HepG2 (cell line): ENCODE measurements around the gene PLK3.

Experiments
- ARNTL ChIP-seq: sonication (generic); formaldehyde crosslinking; IDR thresholded peaks from 2 replicates; pipeline ENCODE4 v1.4.0; 2020; ENCODE audit warnings: mild to moderate bottlenecking, missing genetic modification reagents
- JUN ChIP-seq: sonication (generic); formaldehyde crosslinking; IDR thresholded peaks from 2 replicates; pipeline ENCODE4 v1.4.0; 2020; ENCODE audit warnings: mild to moderate bottlenecking, missing genetic modification reagents
- KDM1A ChIP-seq: IDR thresholded peaks from 2 replicates; pipeline ENCODE4 v1.6.1; 2016; ENCODE audit warnings: missing compliant biosample characterization
- MAFG ChIP-seq: sonication (generic); formaldehyde crosslinking; IDR thresholded peaks from 2 replicates; pipeline ENCODE4 v1.5.1; 2020; ENCODE audit warnings: mild to moderate bottlenecking, missing genetic modification reagents
- NR1H2 ChIP-seq: sonication (generic); formaldehyde crosslinking; IDR thresholded peaks from 2 replicates; pipeline ENCODE4 v1.8.1; 2022; ENCODE audit warnings: low read depth, missing genetic modification reagents, borderline replicate concordance
- U2AF2 ChIP-seq: fragments of 200-400 bp; formaldehyde crosslinking; IDR thresholded peaks from 2 replicates; pipeline ENCODE4 v1.6.1; 2017; ENCODE audit warnings: low read depth, mild to moderate bottlenecking, low read length
- ZC3H4 ChIP-seq: sonication (generic); formaldehyde crosslinking; IDR thresholded peaks from 2 replicates; pipeline ENCODE4 v1.4.0; 2020; ENCODE audit warnings: missing genetic modification reagents, borderline replicate concordance
- TF ChIP-seq, protein P1 (sequence below): sonication (generic); formaldehyde crosslinking; IDR thresholded peaks from 2 replicates; pipeline ENCODE4 v1.5.0; 2020; ENCODE audit warnings: mild to moderate bottlenecking, missing genetic modification reagents, moderate library complexity
- TF ChIP-seq, protein P2 (sequence below): sonication (generic); formaldehyde crosslinking; IDR thresholded peaks from 2 replicates; pipeline ENCODE4 v1.8.0; 2022; ENCODE audit warnings: missing genetic modification reagents, mild to moderate bottlenecking, borderline replicate concordance

DNA sequence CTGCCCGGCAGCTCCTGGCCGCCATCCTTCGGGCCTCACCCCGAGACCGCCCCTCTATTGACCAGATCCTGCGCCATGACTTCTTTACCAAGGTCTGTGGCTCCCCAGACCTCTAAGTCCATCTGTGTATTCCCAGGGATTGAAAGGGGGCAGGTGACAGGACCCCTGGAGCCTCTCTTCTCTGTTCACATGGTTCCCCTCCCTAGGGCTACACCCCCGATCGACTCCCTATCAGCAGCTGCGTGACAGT lies 2.8 kb downstream of the PLK3 start:
- no peak for TF ChIP-seq NR1H2 (CRISPR knock-in tag)
- no peak for TF ChIP-seq JUN (CRISPR knock-in tag)
- TF ChIP-seq ZC3H4 (CRISPR knock-in tag): no peak
- no peak for TF ChIP-seq U2AF2
- TF ChIP-seq, protein P1, sequence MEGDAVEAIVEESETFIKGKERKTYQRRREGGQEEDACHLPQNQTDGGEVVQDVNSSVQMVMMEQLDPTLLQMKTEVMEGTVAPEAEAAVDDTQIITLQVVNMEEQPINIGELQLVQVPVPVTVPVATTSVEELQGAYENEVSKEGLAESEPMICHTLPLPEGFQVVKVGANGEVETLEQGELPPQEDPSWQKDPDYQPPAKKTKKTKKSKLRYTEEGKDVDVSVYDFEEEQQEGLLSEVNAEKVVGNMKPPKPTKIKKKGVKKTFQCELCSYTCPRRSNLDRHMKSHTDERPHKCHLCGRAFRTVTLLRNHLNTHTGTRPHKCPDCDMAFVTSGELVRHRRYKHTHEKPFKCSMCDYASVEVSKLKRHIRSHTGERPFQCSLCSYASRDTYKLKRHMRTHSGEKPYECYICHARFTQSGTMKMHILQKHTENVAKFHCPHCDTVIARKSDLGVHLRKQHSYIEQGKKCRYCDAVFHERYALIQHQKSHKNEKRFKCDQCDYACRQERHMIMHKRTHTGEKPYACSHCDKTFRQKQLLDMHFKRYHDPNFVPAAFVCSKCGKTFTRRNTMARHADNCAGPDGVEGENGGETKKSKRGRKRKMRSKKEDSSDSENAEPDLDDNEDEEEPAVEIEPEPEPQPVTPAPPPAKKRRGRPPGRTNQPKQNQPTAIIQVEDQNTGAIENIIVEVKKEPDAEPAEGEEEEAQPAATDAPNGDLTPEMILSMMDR: no peak
- no peak for TF ChIP-seq MAFG (CRISPR knock-in tag)
- no peak for TF ChIP-seq KDM1A (CRISPR knock-in tag)
- TF ChIP-seq, protein P2, sequence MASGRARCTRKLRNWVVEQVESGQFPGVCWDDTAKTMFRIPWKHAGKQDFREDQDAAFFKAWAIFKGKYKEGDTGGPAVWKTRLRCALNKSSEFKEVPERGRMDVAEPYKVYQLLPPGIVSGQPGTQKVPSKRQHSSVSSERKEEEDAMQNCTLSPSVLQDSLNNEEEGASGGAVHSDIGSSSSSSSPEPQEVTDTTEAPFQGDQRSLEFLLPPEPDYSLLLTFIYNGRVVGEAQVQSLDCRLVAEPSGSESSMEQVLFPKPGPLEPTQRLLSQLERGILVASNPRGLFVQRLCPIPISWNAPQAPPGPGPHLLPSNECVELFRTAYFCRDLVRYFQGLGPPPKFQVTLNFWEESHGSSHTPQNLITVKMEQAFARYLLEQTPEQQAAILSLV (CRISPR knock-in tag): no peak
- TF ChIP-seq ARNTL: no peak
